ENCODE data around the gene SEMA3C.

Gene SEMA3C

GRCh38 chr7:80766724-80767123, 152.1 kb downstream of the SEMA3C start:
- H3K9me3 ChIP-seq (ENCODE audit: insufficient read depth, low read length, severe bottlenecking), result no peaks in the 10 kb centered on the region
- H3K4me3 ChIP-seq (ENCODE audit: low read depth in 1 of 2, low read length in 2 of 2), result no peak overlapping the region
- no peak for ATAC-seq (ENCODE audit: insufficient read depth, low read depth)
- no peaks in the 10 kb centered on the region for H3K4me1 ChIP-seq (ENCODE audit: insufficient read depth, low read length)
- no peaks in the 10 kb centered on the region for H3K27me3 ChIP-seq (ENCODE audit: insufficient read depth, low read length, poor library complexity)
- H3K4me2 ChIP-seq (ENCODE audit: insufficient read depth, low read length), result no peak overlapping the region
- H3K36me3 ChIP-seq (ENCODE audit: insufficient read depth, low read length), result no peaks in the 10 kb centered on the region
- DNase-seq, result no peak
- no peak for TF ChIP-seq CTCF (IDR thresholded peaks at IDR 0.05; ENCODE audit: borderline replicate concordance, extremely low read depth, low read length, poor library complexity, severe bottlenecking)
- no peak overlapping the region for H2AFZ ChIP-seq (ENCODE audit: low read depth, low read length)
- no peak overlapping the region for H3K9ac ChIP-seq (ENCODE audit: low read depth, low read length)
- H4K20me1 ChIP-seq (ENCODE audit: insufficient read depth, low read length), result no peaks in the 10 kb centered on the region
- no peaks in the 10 kb centered on the region for H3K79me2 ChIP-seq (ENCODE audit: insufficient read depth, low read length)
- no peak overlapping the region for H3K27ac ChIP-seq (ENCODE audit: low read length)

GRCh38 chr7:80764132-80764531, 154.7 kb downstream of the SEMA3C start:
- TF ChIP-seq EZH2 (IDR thresholded peaks at IDR 0.05; ENCODE audit: borderline replicate concordance, low read depth, low read length, severe bottlenecking) (no peak), CTCF (IDR thresholded peaks at IDR 0.05; ENCODE audit: borderline replicate concordance, extremely low read depth, low read length, poor library complexity, severe bottlenecking) (no peak)
- H3K27ac ChIP-seq (ENCODE audit: low read length), result no peak overlapping the region

GRCh38 chr7:80763704-80764103, 155.1 kb downstream of the SEMA3C start:
- no peak overlapping the region for H3K4me2 ChIP-seq (ENCODE audit: insufficient read depth, low read length)
- H3K9me3 ChIP-seq (ENCODE audit: insufficient read depth, low read length, severe bottlenecking), result no peaks in the 10 kb centered on the region
- no peaks in the 10 kb centered on the region for H4K20me1 ChIP-seq (ENCODE audit: insufficient read depth, low read length)
- ATAC-seq (ENCODE audit: insufficient read depth, low read depth) (no peak), DNase-seq (no peak)
- H3K4me3 ChIP-seq (ENCODE audit: low read depth in 1 of 2, low read length in 2 of 2), result no peak overlapping the region
- H3K79me2 ChIP-seq (ENCODE audit: insufficient read depth, low read length), result no peaks in the 10 kb centered on the region
- H3K36me3 ChIP-seq (ENCODE audit: insufficient read depth, low read length), result no peaks in the 10 kb centered on the region
- no peak overlapping the region for H3K9ac ChIP-seq (ENCODE audit: low read depth, low read length)
- H3K4me1 ChIP-seq (ENCODE audit: insufficient read depth, low read length), result no peaks in the 10 kb centered on the region
- no peak for TF ChIP-seq EZH2 (IDR thresholded peaks at IDR 0.05; ENCODE audit: borderline replicate concordance, low read depth, low read length, severe bottlenecking)
- no peak for TF ChIP-seq CTCF (IDR thresholded peaks at IDR 0.05; ENCODE audit: borderline replicate concordance, extremely low read depth, low read length, poor library complexity, severe bottlenecking)
- H3K27me3 ChIP-seq (ENCODE audit: insufficient read depth, low read length, poor library complexity), result no peaks in the 10 kb centered on the region
- H3K27ac ChIP-seq (ENCODE audit: low read length), result no peak overlapping the region
- no peak overlapping the region for H2AFZ ChIP-seq (ENCODE audit: low read depth, low read length)

More at GRCh38 chr7:80764132-80764531, 154.7 kb downstream of the SEMA3C start:
- ATAC-seq (ENCODE audit: insufficient read depth, low read depth), result no peak
- Histone ChIP-seq H3K9me3 (ENCODE audit: insufficient read depth, low read length, severe bottlenecking) (no peaks in the 10 kb centered on the region), H3K27me3 (ENCODE audit: insufficient read depth, low read length, poor library complexity) (no peaks in the 10 kb centered on the region), H3K36me3 (ENCODE audit: insufficient read depth, low read length) (no peaks in the 10 kb centered on the region), H3K4me2 (ENCODE audit: insufficient read depth, low read length) (no peak overlapping the region), H2AFZ (ENCODE audit: low read depth, low read length) (no peak overlapping the region), H3K9ac (ENCODE audit: low read depth, low read length) (no peak overlapping the region), H4K20me1 (ENCODE audit: insufficient read depth, low read length) (no peaks in the 10 kb centered on the region), H3K4me1 (ENCODE audit: insufficient read depth, low read length) (no peaks in the 10 kb centered on the region), H3K4me3 (ENCODE audit: low read depth in 1 of 2, low read length in 2 of 2) (no peak overlapping the region), H3K79me2 (ENCODE audit: insufficient read depth, low read length) (no peaks in the 10 kb centered on the region)
- DNase-seq, result no peak

- DNase-seq, result no peak
- no peak overlapping the region for H2AFZ ChIP-seq (ENCODE audit: low read depth, low read length)
- H3K27me3 ChIP-seq (ENCODE audit: insufficient read depth, low read length, poor library complexity), result no peaks in the 10 kb centered on the region
- no peak overlapping the region for H3K9ac ChIP-seq (ENCODE audit: low read depth, low read length)
- no peaks in the 10 kb centered on the region for H3K79me2 ChIP-seq (ENCODE audit: insufficient read depth, low read length)
- no peak overlapping the region for H3K27ac ChIP-seq (ENCODE audit: low read length)
- H3K9me3 ChIP-seq (ENCODE audit: insufficient read depth, low read length, severe bottlenecking), result no peaks in the 10 kb centered on the region
- no peak overlapping the region for H3K4me2 ChIP-seq (ENCODE audit: insufficient read depth, low read length)
- no peaks in the 10 kb centered on the region for H3K4me1 ChIP-seq (ENCODE audit: insufficient read depth, low read length)
- H4K20me1 ChIP-seq (ENCODE audit: insufficient read depth, low read length), result no peaks in the 10 kb centered on the region
- no peaks in the 10 kb centered on the region for H3K36me3 ChIP-seq (ENCODE audit: insufficient read depth, low read length)
- TF ChIP-seq EZH2 (IDR thresholded peaks at IDR 0.05; ENCODE audit: borderline replicate concordance, low read depth, low read length, severe bottlenecking) (no peak), CTCF (IDR thresholded peaks at IDR 0.05; ENCODE audit: borderline replicate concordance, extremely low read depth, low read length, poor library complexity, severe bottlenecking) (no peak)
- ATAC-seq (ENCODE audit: insufficient read depth, low read depth), result no peak
- H3K4me3 ChIP-seq (ENCODE audit: low read depth in 1 of 2, low read length in 2 of 2), result no peak overlapping the region
Measured at GRCh38 chr7:80763289-80763688, 155.6 kb downstream of the SEMA3C start.
